K562 (cell line): Measurements from ENCODE around the gene ADNP. TPM values are rescaled to one million over a fixed set of nuclear protein-coding genes. Genes with fewer than 3 reads are reported as not detected.
A peak's percentile ranks its signal among the peaks of the same experiment; 100 is the strongest.

Source experiments
- BRCA1 ChIP-seq, 2 experiments: fragments of 450-650 bp in 1 of 2; sonication (generic) in 1 of 2; formaldehyde crosslinking in 1 of 2; IDR thresholded peaks; 2 replicates each; pipeline versions ENCODE4 v1.5.0 to v1.6.1; 2017 to 2020; ENCODE audit warnings: mild to moderate bottlenecking in 1 of 2, missing genetic modification reagents in 1 of 2
- GABPA ChIP-seq: fragments of 200-800 bp; sonication (Bioruptor generic); conservative IDR thresholded peaks from 2 replicates; pipeline ENCODE4 v1.6.1; 2016; ENCODE audit warnings: low read depth, missing genetic modification characterization, missing compliant biosample characterization
- GTF2A2 ChIP-seq: IDR thresholded peaks from 2 replicates; pipeline ENCODE4 v1.6.1; 2016; ENCODE audit warnings: mild to moderate bottlenecking, missing genetic modification characterization, missing compliant biosample characterization
- HMGN3 ChIP-seq: IDR thresholded peaks from 2 replicates; pipeline ENCODE4 v1.6.1; 2011; ENCODE audit warnings: borderline replicate concordance, low read depth, mild to moderate bottlenecking, mixed read lengths, low read length; ENCODE audit not compliant: insufficient read length; ENCODE audit errors: extremely low read depth
- NKRF ChIP-seq: fragments of 450-650 bp; IDR thresholded peaks from 2 replicates; pipeline ENCODE4 v1.6.1; 2016; ENCODE audit warnings: borderline replicate concordance
- SMAD2 ChIP-seq: fragments of 150-350 bp; IDR thresholded peaks from 2 replicates; pipeline ENCODE4 v1.6.1; 2014; ENCODE audit warnings: low read depth, mild to moderate bottlenecking, low read length
- SP1 ChIP-seq: sonication (generic); formaldehyde crosslinking; IDR thresholded peaks from 2 replicates; pipeline ENCODE4 v1.8.1; 2022; ENCODE audit warnings: mild to moderate bottlenecking, missing genetic modification reagents
- TAF1 ChIP-seq: IDR thresholded peaks from 2 replicates; pipeline ENCODE4 v1.6.1; 2011; ENCODE audit warnings: mild to moderate bottlenecking, low read length, moderate library complexity; ENCODE audit not compliant: insufficient read depth, control insufficient read depth, severe bottlenecking; ENCODE audit errors: extremely low read depth
- polyA plus RNA-seq, 8 experiments: library from polyadenylated mRNA; depleted of rRNA in 4 of 8; stranded (reverse) in 5 of 8; unstranded in 3 of 8; fragments of >200 nt; fragmentation: Nextera tagmentation in 2 of 8; fragmentation: Illumina TruSeq in 1 of 8; extraction: Ambion mirVana in 2 of 8; extraction: Trizol in 1 of 8; gene quantifications; 2 replicates each; pipeline versions ENCODE4 v1.2.1 to v1.2.3, GENCODE V29; 2011 to 2014; ENCODE audit warnings: inconsistent platforms in 1 of 8, missing spikeins in 1 of 8
- total RNA-seq, 7 experiments: library from RNA; depleted of rRNA in 6 of 7; stranded (reverse); fragments of >200 nt in 6 of 7; fragmentation: Illumina TruSeq in 2 of 7; extraction: Trizol in 2 of 7; gene quantifications; 2 replicates each; pipeline versions ENCODE4 v1.2.1 to v1.2.3, GENCODE V29; 2011 to 2021; ENCODE audit warnings: low replicate concordance in 1 of 7

ADNP gene
- total and polyA plus RNA-seq, 9 of the 15 experiments (the other 6 are each of a cell fraction or from before 2014, with no cell fraction given), result 17.8 to 59.9 (median 25.3) TPM

GRCh38 chr20:50930976-50931305 is 296 bp downstream of the ADNP start (continued):
- TF ChIP-seq NKRF (no peak), SP1 (CRISPR knock-in tag) (no peak), GTF2A2 (tag) (no peak), HMGN3 (peak; percentile 19), GABPA (tag) (no peak), BRCA1 (IDR thresholded peaks at IDR 0.05) (no peak), BRCA1 (CRISPR knock-in tag; IDR thresholded peaks at IDR 0.05) (no peak), SMAD2 (no peak), TAF1 (no peak)
